ENCODE results near the gene APPL2. TPM values are rescaled to one million over a fixed set of nuclear protein-coding genes. Genes with fewer than 3 reads are reported as not detected.

Gene APPL2
- polyA plus RNA-seq, 1 donor from 2014 or later, result 47.0 TPM

Other genes with a start within 250 kb of the APPL2 start
- gene NOPCHAP1, start 249.9 kb downstream of the APPL2 start, polyA plus RNA-seq, result 10.0 and 12.0 TPM in 2 replicates
- gene ALDH1L2, start 151.7 kb downstream of the APPL2 start, polyA plus RNA-seq, result 0.35 and 1.0 TPM in 2 replicates
- 36.9 and 52.6 TPM in 2 replicates for gene WASHC4, start 128.4 kb downstream of the APPL2 start, polyA plus RNA-seq
- 25.2 and 27.1 TPM in 2 replicates for gene C12orf75, start 94.5 kb upstream of the APPL2 start, polyA plus RNA-seq